ENCODE data around the gene TRPM3. TPM values are rescaled to one million over a fixed set of nuclear protein-coding genes. Genes with fewer than 3 reads are reported as not detected.

Gene TRPM3
- total and polyA plus RNA-seq, 9 of the 15 experiments (the other 6 are each of a cell fraction or from before 2014, with no cell fraction given) = 0.04 TPM; not detected in 8

DNA sequence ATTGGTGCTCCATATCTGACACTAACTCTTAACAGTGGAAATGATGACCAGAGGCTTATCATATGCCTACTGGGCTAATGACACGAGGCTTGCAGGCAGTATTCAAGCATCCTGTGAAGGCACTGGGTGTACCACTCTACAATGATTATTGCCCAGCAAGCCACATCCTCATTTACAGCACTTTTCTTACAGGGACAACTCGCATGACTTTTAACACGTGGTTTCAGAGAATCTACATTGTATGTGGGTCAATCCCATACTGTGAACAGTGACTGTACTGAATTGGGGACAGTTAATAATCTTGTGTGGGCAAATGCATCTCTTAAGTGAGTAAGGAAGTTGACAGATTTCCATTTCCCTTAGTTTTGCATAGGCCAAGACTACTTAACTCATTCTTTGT is 260.0 kb downstream of the TRPM3 start (continued):
- TF ChIP-seq CHCHD3 (CRISPR knock-in tag; IDR thresholded peaks at IDR 0.05) (no peak), MAFG (tag; conservative IDR thresholded peaks at IDR 0.05) (no peak)

GRCh38 chr9:70859694-70860093 is 261.7 kb downstream of the TRPM3 start:
- POLR2A ChIA-PET = no interaction called here
- Histone ChIP-seq H3K36me3 (ENCODE audit: control insufficient read depth, insufficient read depth, low read length) (no peaks in the 10 kb centered on the region), H3K4me1 (replicated peaks in 1 of 2; ENCODE audit: control insufficient read depth in 2 of 2, insufficient read depth in 2 of 2, low read length in 2 of 2) (no peaks in the 10 kb centered on the region), H3K4me3 (no peak overlapping the region), H3K79me2 (ENCODE audit: control insufficient read depth, insufficient read depth, low read length) (no peaks in the 10 kb centered on the region), H3K27ac (ENCODE audit: extremely low read depth, low read depth, low read length) (no peak overlapping the region), H3K27me3 (ENCODE audit: control insufficient read depth in 2 of 2, insufficient read depth in 2 of 2, low read length in 2 of 2) (no peaks in the 10 kb centered on the region), H2AFZ (ENCODE audit: low read depth, low read length) (no peak overlapping the region), H3K9me1 (ENCODE audit: control insufficient read depth, insufficient read depth, low read length) (no peaks in the 10 kb centered on the region), H4K20me1 (replicated peaks; ENCODE audit: control insufficient read depth, insufficient read depth, low read length) (no peaks in the 10 kb centered on the region), H3K9me3 (replicated peaks; ENCODE audit: control insufficient read depth, insufficient read depth, low read depth, low read length) (no peaks in the 10 kb centered on the region), H3K9ac (ENCODE audit: insufficient read depth in 1 of 2, low read depth in 2 of 2, low read length in 2 of 2) (no peak overlapping the region), H3K4me2 (ENCODE audit: insufficient read depth, low read length) (no peak overlapping the region)
- no TSS peak for BruUV-seq (replicated peaks)
- intact Hi-C loops (cut with micrococcal nuclease) (no loop called here), in situ Hi-C loops (cut with MboI) (no loop called here)
- TF ChIP-seq, protein P1, sequence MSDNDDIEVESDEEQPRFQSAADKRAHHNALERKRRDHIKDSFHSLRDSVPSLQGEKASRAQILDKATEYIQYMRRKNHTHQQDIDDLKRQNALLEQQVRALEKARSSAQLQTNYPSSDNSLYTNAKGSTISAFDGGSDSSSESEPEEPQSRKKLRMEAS (CRISPR knock-in tag; IDR thresholded peaks at IDR 0.05) = no peak
- no peak for TF ChIP-seq PRPF4 (IDR thresholded peaks at IDR 0.05; ENCODE audit: insufficient read depth, low read depth, low read length, poor library complexity, severe bottlenecking)
- no peak for TF ChIP-seq TCF3 (CRISPR knock-in tag; IDR thresholded peaks at IDR 0.05)
- TF ChIP-seq, protein P2, sequence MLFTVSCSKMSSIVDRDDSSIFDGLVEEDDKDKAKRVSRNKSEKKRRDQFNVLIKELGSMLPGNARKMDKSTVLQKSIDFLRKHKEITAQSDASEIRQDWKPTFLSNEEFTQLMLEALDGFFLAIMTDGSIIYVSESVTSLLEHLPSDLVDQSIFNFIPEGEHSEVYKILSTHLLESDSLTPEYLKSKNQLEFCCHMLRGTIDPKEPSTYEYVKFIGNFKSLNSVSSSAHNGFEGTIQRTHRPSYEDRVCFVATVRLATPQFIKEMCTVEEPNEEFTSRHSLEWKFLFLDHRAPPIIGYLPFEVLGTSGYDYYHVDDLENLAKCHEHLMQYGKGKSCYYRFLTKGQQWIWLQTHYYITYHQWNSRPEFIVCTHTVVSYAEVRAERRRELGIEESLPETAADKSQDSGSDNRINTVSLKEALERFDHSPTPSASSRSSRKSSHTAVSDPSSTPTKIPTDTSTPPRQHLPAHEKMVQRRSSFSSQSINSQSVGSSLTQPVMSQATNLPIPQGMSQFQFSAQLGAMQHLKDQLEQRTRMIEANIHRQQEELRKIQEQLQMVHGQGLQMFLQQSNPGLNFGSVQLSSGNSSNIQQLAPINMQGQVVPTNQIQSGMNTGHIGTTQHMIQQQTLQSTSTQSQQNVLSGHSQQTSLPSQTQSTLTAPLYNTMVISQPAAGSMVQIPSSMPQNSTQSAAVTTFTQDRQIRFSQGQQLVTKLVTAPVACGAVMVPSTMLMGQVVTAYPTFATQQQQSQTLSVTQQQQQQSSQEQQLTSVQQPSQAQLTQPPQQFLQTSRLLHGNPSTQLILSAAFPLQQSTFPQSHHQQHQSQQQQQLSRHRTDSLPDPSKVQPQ (CRISPR knock-in tag; IDR thresholded peaks at IDR 0.05; ENCODE audit: borderline replicate concordance) = no peak
- TF ChIP-seq E2F3 (CRISPR knock-in tag; IDR thresholded peaks at IDR 0.05) = no peak
- no peak for TF ChIP-seq HDAC8 (tag; IDR thresholded peaks at IDR 0.05)
- no peak for TF ChIP-seq HDAC6 (IDR thresholded peaks at IDR 0.05; ENCODE audit: low read depth, low read length)
- no peak for TF ChIP-seq SMC3 (conservative IDR thresholded peaks at IDR 0.05; ENCODE audit: insufficient read depth, low read depth, low read length)
- no peak for TF ChIP-seq ZBTB7A (IDR thresholded peaks at IDR 0.05; ENCODE audit: borderline replicate concordance, control insufficient read depth, low read depth, low read length)
- no peak for TF ChIP-seq RFX5 (IDR thresholded peaks at IDR 0.05; ENCODE audit: low read depth, low read length)
- TF ChIP-seq CEBPB (tag; IDR thresholded peaks at IDR 0.05) = no peak
- no peak for TF ChIP-seq ZNF444 (CRISPR knock-in tag; IDR thresholded peaks at IDR 0.05)
- TF ChIP-seq HNRNPH1 (optimal IDR thresholded peaks at IDR 0.05; ENCODE audit: low read depth, low read length) = no peak
- DNase-seq (ENCODE audit: extremely low read depth in 1 of 4, low spot score in 3 of 4) = no peak
- no peak for ATAC-seq
- CTCF ChIA-PET (ENCODE audit: low intra/inter-chr PET ratio) = no interaction called here
- 0% methylated on average over 2 of the region's 2 CpGs for whole genome bisulfite sequencing (ENCODE audit: insufficient coverage, low coverage, missing lambda C conversion rate)
- FAIRE-seq = no peak

Measured in K562 (cell line).